HG03060 (cell line): ENCODE results near the gene RPL36A.
A peak's percentile ranks its signal among the peaks of the same experiment; 100 is the strongest.

Source experiments
- ATAC-seq: cut with Tn5 transposase; IDR thresholded peaks from one replicate; pipeline ENCODE4 v1.9.1; 2021; ENCODE audit warnings: low read depth, moderate number of reproducible peaks; ENCODE audit not compliant: unreplicated experiment

RPL36A gene

GRCh38 chrX:101429934-101430333 lies 39.1 kb downstream of the RPL36A start:
- ATAC-seq, result peak; percentile 36

GRCh38 chrX:101430457-101431078 lies 39.8 kb downstream of the RPL36A start:
- ATAC-seq, result peak; percentile 93

- no peak for ATAC-seq
Observed at GRCh38 chrX:101442085-101442484, 51.3 kb downstream of the RPL36A start.
